ENCODE data around the gene BCOR. TPM values are rescaled to one million over a fixed set of nuclear protein-coding genes. Genes with fewer than 3 reads are reported as not detected.

The BCOR gene
- total and polyA plus RNA-seq, 11 donors = 6.7 to 40.1 (median 17.9) TPM

GRCh38 chrX:40086569-40087335 is 11.0 kb downstream of the BCOR start:
- no peak for ATAC-seq
- no peak for DNase-seq
- Histone ChIP-seq H3K9me3 (no peaks in the 10 kb centered on the region), H3K4me1 (peaks cover 0 to 64% (median 37%) of the 10 kb centered on the region in 12 donors), H3K4me3 (no peak overlapping the region), H3K36me3 (no peaks in the 10 kb centered on the region), H3K27me3 (peaks cover 0 to 80% (median 0%) of the 10 kb centered on the region in 9 donors), H3K27ac (peak overlapping the region in 1 of 12 donors; percentile 51)
- WGBS, 4 donors = 50 to 83% (median 66%) methylated on average over 23 to 30 of the region's 30 CpGs
- TF ChIP-seq CTCF (IDR thresholded peaks at IDR 0.05) (no peak), POLR2A (IDR thresholded peaks at IDR 0.05) (no peak)
- intact Hi-C loops (cut with DNase I) = loop anchor here in 4 of 10 donors (5.0 to 10.0 kb wide), 5 partner anchors 69 to 362 kb away; no protein-coding TSS in a partner anchor

DNA sequence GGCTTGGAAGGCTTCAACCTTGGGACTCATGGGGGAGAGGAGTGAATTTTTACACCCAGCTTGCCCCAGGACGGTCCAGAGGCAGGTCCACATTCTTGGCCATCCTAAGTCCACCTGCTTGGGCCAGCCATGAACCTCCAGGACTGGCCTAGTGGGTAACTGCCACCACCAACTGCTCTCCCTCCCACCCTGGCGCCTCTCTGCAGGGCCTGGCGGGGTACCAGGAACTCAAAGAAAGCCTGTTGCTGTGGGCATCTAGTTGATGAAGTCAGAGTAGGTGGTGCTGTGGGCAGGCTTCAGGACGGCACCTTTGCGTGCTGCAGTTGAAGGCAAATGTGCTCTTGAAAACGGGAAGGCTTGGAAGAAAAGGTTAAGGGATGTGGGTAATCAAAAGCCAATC is 12.0 kb downstream of the BCOR start:
- WGBS, 4 donors = 32 to 74% (median 59%) methylated on average over 6 of the region's 6 CpGs
- peaks cover 0 to 73% (median 0%) of the 10 kb centered on the region in 9 donors for H3K27me3 ChIP-seq
- intact Hi-C loops (cut with DNase I) = loop anchor here in 4 of 10 donors (5.0 to 10.0 kb wide), 5 partner anchors 68 to 361 kb away; no protein-coding TSS in a partner anchor

DNA sequence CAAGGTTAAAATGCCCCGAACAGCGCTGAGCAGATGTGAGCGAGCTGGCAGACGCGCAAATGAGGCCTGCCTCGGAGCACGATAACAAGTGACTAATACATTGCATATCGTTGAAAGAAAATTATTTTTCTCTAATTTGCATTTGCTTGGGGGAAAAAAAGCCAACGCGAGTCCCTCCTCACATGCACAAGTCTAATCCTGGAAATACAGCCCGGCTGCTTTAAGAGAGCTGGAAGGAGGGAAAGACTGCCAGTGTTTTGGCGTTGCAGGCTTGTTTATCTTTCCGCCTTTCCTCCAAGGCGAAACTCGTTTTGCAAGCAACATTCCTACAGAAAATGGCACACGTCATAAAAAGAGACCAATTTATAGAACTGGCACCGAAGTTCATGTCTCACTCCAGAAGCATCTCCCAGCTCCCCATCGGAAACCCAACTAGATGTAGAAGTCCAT is 12.6 kb downstream of the BCOR start:
- intact Hi-C loops (cut with DNase I) = loop anchor here in 4 of 10 donors (5.0 to 10.0 kb wide), 5 partner anchors 68 to 360 kb away; no protein-coding TSS in a partner anchor
- Histone ChIP-seq H3K27me3 (peaks cover 0 to 68% (median 0%) of the 10 kb centered on the region in 9 donors), H3K27ac (no peak overlapping the region), H3K9me3 (no peaks in the 10 kb centered on the region), H3K4me1 (peaks cover 0 to 58% (median 29%) of the 10 kb centered on the region in 12 donors), H3K4me3 (peak overlapping the region in 1 of 12 donors; percentile 10), H3K36me3 (no peaks in the 10 kb centered on the region)
- 31 to 52% (median 44%) methylated on average over 18 of the region's 18 CpGs for WGBS, 4 donors
- no peak for TF ChIP-seq CTCF (IDR thresholded peaks at IDR 0.05)
- no peak for TF ChIP-seq POLR2A (IDR thresholded peaks at IDR 0.05)
- DNase-seq (no peak), ATAC-seq (no peak)

More for the DNA sequence above, 12.0 kb downstream of the BCOR start:
- Histone ChIP-seq H3K4me3 (no peak overlapping the region), H3K36me3 (no peaks in the 10 kb centered on the region), H3K4me1 (peaks cover 0 to 64% (median 34%) of the 10 kb centered on the region in 12 donors), H3K27ac (peak overlapping the region in 1 of 12 donors; percentile 38), H3K9me3 (no peaks in the 10 kb centered on the region)
- DNase-seq (no peak), ATAC-seq (peak in 1 of 4 donors; percentile 21)
- no peak for TF ChIP-seq POLR2A (IDR thresholded peaks at IDR 0.05)
- no peak for TF ChIP-seq CTCF (IDR thresholded peaks at IDR 0.05)

- WGBS, 4 donors = 22 to 51% (median 35%) methylated on average over 11 of the region's 11 CpGs
- ATAC-seq = no peak
- Histone ChIP-seq H3K36me3 (no peaks in the 10 kb centered on the region), H3K4me3 (no peak overlapping the region), H3K27ac (no peak overlapping the region), H3K4me1 (peaks cover 0 to 55% (median 27%) of the 10 kb centered on the region in 12 donors), H3K9me3 (no peaks in the 10 kb centered on the region), H3K27me3 (peaks cover 0 to 62% (median 0%) of the 10 kb centered on the region in 9 donors)
- intact Hi-C loops (cut with DNase I) = loop anchor here in 4 of 10 donors (5.0 to 10.0 kb wide), 5 partner anchors 67 to 360 kb away; no protein-coding TSS in a partner anchor
- TF ChIP-seq POLR2A (IDR thresholded peaks at IDR 0.05) (no peak), CTCF (IDR thresholded peaks at IDR 0.05) (no peak)
- no peak for DNase-seq
These were observed 13.2 kb downstream of the BCOR start for GRCh38 chrX:40084471-40085101.

Measured in heart left ventricle (tissue), 16 donors.